Stimulated activated CD4-positive, alpha-beta T cell treated with anti-CD3 and anti-CD28 coated beads, Interleukin-2, amount 100 ng/mL, for 48 hours (primary cell): ENCODE results near the gene IBA57.

Experiments used
- DNase-seq, 2 donors: peaks; one replicate each; pipeline ENCODE4 v3.0.0-alpha.2; 2020

Gene IBA57

DNA sequence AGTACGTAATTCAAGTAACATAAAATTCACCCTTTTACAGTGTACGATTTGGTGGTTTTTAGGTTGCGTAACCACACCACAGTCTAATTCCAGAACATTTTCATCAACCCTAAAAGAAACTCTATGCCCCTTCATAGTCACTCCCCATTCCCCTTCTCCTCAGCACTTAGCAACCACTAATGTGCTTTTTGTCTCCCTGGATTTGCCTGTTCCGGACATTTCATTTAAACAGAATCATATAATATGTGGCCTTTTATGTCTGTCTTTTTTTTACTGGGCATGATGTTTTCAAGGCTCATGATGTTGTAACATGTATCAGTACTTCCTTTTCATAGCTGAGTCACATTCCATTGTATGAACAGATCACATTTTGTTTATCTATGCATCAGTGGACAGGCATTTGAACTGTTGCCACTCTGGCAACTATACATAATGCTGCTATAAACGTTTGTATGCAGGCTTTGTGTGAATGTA lies 63.0 kb downstream of the IBA57 start:
- DNase-seq = no peak

DNA sequence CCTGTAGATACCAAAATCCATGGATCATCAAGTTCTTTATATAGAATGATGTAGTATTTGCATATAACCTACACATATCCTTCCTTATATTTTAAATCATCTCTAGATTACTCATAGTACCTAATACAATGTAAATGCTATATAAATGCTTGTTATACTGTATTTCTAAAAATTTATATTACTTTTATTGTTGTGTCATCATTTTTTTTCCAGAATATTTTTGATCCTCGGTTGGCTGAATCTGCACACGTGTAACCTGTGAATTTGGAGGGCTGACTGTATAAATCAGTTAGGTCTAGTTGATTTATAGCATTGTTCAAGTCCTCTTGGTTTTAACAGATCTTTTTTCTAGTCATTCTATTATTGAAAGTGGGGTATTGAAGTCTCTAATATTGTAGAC lies 65.6 kb downstream of the IBA57 start:
- no peak for DNase-seq
